ENCODE measurements around the gene GOLGA5.

GRCh38 chr14:92755495-92755894 lies 38.6 kb upstream of the GOLGA5 start:
- TF ChIP-seq POLR2A (IDR thresholded peaks at IDR 0.05) (no peak), CTCF (IDR thresholded peaks at IDR 0.05) (no peak)
